Keratinocyte (primary cell): Measurements from ENCODE around the gene RGS13. TPM values are rescaled to one million over a fixed set of nuclear protein-coding genes. Genes with fewer than 3 reads are reported as not detected.

ENCODE experiments used
- DNase-seq: peaks from one replicate; pipeline ENCODE4 v3.0.0-alpha.2; 2011; ENCODE audit warnings: low read depth, missing footprints, low spot score
- FAIRE-seq: peaks from 2 replicates; lab custom pipeline; 2011; peaks lifted over from hg19 to GRCh38; lab: Jason Lieb, UNC
- H2AFZ ChIP-seq: 2 replicates; pipeline ENCODE4 v1.6.0; 2012; ENCODE audit warnings: low read length, control low read depth, inconsistent platforms; ENCODE audit not compliant: control insufficient read depth
- H3K27ac ChIP-seq: 2 replicates; pipeline ENCODE4 v1.5.1; 2011; ENCODE audit warnings: low read length; ENCODE audit not compliant: control insufficient read depth, insufficient read depth
- H3K27me3 ChIP-seq: 3 replicates; pipeline ENCODE4 v1.6.0; 2011; ENCODE audit warnings: low read length; ENCODE audit not compliant: control insufficient read depth, insufficient read depth; ENCODE audit errors: extremely low read depth
- H3K36me3 ChIP-seq, 2 experiments: 2 replicates in 1 of 2; 3 replicates in 1 of 2; pipeline ENCODE4 v1.5.1; 2011; ENCODE audit warnings: low read length in 2 of 2, mild to moderate bottlenecking in 1 of 2; ENCODE audit not compliant: control insufficient read depth in 2 of 2, insufficient read depth in 2 of 2; ENCODE audit errors: extremely low read depth in 1 of 2
- H3K4me1 ChIP-seq: 3 replicates; pipeline ENCODE4 v1.5.1; 2011; ENCODE audit warnings: low read length; ENCODE audit not compliant: control insufficient read depth, insufficient read depth; ENCODE audit errors: extremely low read depth
- H3K4me2 ChIP-seq: 3 replicates; pipeline ENCODE4 v1.6.0; 2011; ENCODE audit warnings: low read depth, low read length; ENCODE audit not compliant: control insufficient read depth, insufficient read depth; ENCODE audit errors: extremely low read depth
- H3K4me3 ChIP-seq, 3 experiments: fragments of 200-600 bp in 1 of 3; sonication (generic) in 1 of 3; 2 replicates in 2 of 3; 3 replicates in 1 of 3; pipeline ENCODE4 v1.5.1; 2011 to 2016; ENCODE audit warnings: low read length in 3 of 3, mild to moderate bottlenecking in 3 of 3, control low read depth in 2 of 3, inconsistent platforms in 1 of 3, low read depth in 1 of 3, mixed read lengths in 1 of 3, mixed run types in 1 of 3, moderate library complexity in 1 of 3; ENCODE audit not compliant: control insufficient read depth in 2 of 3, insufficient read depth in 2 of 3; ENCODE audit errors: extremely low read depth in 1 of 3
- H3K79me2 ChIP-seq: 2 replicates; pipeline ENCODE4 v1.6.0; 2012; ENCODE audit warnings: low read length; ENCODE audit not compliant: control insufficient read depth, insufficient read depth
- H3K9ac ChIP-seq: 3 replicates; pipeline ENCODE4 v1.6.0; 2011; ENCODE audit warnings: low read length; ENCODE audit not compliant: control insufficient read depth, insufficient read depth; ENCODE audit errors: extremely low read depth
- H3K9me1 ChIP-seq: 3 replicates; pipeline ENCODE4 v1.6.0; 2011; ENCODE audit warnings: low read length; ENCODE audit not compliant: control insufficient read depth, insufficient read depth; ENCODE audit errors: extremely low read depth
- H3K9me3 ChIP-seq: 2 replicates; pipeline ENCODE4 v1.5.1; 2012; ENCODE audit warnings: low read depth, low read length; ENCODE audit not compliant: control insufficient read depth
- H4K20me1 ChIP-seq: 3 replicates; pipeline ENCODE4 v1.6.0; 2011; ENCODE audit warnings: low read length; ENCODE audit not compliant: control insufficient read depth, insufficient read depth; ENCODE audit errors: extremely low read depth
- EZH2 ChIP-seq: IDR thresholded peaks from one replicate; pipeline ENCODE4 v1.6.1; 2012; ENCODE audit warnings: inconsistent platforms, mild to moderate bottlenecking, low read length, moderate library complexity
- dilution Hi-C: fragments of 300-500 bp; cut with MboI; formaldehyde crosslinking; loops from one replicate; pipeline ENCODE4 v1.7.0; 2020; ENCODE audit warnings: low sequenced_read_pairs; ENCODE audit not compliant: extremely low pct_ligation_motif_present
- polyA plus RNA-seq, 5 experiments: library from polyadenylated mRNA; depleted of rRNA in 3 of 5; stranded (reverse) in 3 of 5; stranded (forward) in 1 of 5; unstranded in 1 of 5; fragments of >200 nt; gene quantifications; 1 replicate in 1 of 5; 2 replicates in 3 of 5; 3 replicates in 1 of 5; pipeline versions ENCODE4 v1.2.1 to v1.2.3, GENCODE V29; 2011 to 2012; ENCODE audit warnings: missing spikeins in 2 of 5, low read depth in 1 of 5, low replicate concordance in 1 of 5
- TF ChIP-seq, protein P1 (sequence below), 3 experiments: IDR thresholded peaks in 1 of 3; conservative IDR thresholded peaks in 1 of 3; optimal IDR thresholded peaks in 1 of 3; 2 replicates in 2 of 3; 3 replicates in 1 of 3; pipeline versions ENCODE3 to v1.5.1; 2011; ENCODE audit warnings: low read length in 3 of 3, mild to moderate bottlenecking in 3 of 3, moderate library complexity in 2 of 3, control low read depth in 1 of 3, inconsistent platforms in 1 of 3; ENCODE audit not compliant: insufficient read depth in 2 of 3; ENCODE audit errors: extremely low read depth in 1 of 3

RGS13 gene
- polyA plus RNA-seq, 1 donor (not counting 4 experiments of a cell fraction or from before 2014, with no cell fraction given) = not detected

DNA sequence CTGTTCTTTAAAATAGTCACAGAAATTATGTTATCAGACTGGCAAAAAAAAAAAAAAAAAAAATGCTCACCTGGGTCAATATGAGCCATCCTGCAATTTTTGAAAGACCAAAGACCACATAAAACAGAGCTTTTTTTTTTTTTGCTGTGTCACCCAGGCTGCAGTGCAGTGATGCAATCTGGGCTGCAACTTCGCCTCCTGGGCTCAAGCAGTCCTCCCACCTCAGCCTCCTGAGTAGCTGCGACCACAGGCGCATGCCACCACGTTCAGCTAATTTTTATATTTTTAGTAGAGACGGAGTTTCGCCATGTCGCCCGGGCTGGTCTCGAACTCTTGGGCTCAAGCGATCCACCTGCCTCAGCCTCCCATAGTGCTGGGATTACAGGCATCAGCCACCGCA, 62.8 kb downstream of the RGS13 start:
- no peaks in the 10 kb centered on the region for H4K20me1 ChIP-seq
- no peaks in the 10 kb centered on the region for H3K9me3 ChIP-seq
- no peak overlapping the region for H3K9ac ChIP-seq
- no peak overlapping the region for H3K27ac ChIP-seq
- H3K79me2 ChIP-seq = no peaks in the 10 kb centered on the region
- no peak overlapping the region for H3K4me3 ChIP-seq
- H3K4me1 ChIP-seq = peaks cover 20% of the 10 kb centered on the region
- TF ChIP-seq, protein P1, sequence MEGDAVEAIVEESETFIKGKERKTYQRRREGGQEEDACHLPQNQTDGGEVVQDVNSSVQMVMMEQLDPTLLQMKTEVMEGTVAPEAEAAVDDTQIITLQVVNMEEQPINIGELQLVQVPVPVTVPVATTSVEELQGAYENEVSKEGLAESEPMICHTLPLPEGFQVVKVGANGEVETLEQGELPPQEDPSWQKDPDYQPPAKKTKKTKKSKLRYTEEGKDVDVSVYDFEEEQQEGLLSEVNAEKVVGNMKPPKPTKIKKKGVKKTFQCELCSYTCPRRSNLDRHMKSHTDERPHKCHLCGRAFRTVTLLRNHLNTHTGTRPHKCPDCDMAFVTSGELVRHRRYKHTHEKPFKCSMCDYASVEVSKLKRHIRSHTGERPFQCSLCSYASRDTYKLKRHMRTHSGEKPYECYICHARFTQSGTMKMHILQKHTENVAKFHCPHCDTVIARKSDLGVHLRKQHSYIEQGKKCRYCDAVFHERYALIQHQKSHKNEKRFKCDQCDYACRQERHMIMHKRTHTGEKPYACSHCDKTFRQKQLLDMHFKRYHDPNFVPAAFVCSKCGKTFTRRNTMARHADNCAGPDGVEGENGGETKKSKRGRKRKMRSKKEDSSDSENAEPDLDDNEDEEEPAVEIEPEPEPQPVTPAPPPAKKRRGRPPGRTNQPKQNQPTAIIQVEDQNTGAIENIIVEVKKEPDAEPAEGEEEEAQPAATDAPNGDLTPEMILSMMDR (optimal IDR thresholded peaks at IDR 0.05 in 1 of 3, IDR thresholded peaks at IDR 0.05 in 1 of 3, conservative IDR thresholded peaks at IDR 0.05 in 1 of 3; ENCODE audit: extremely low read depth in 1 of 3, insufficient read depth in 2 of 3, low read length in 3 of 3) = no peak
- TF ChIP-seq EZH2 = no peak
- no peaks in the 10 kb centered on the region for H3K36me3 ChIP-seq
- H3K4me2 ChIP-seq = no peak overlapping the region
- H3K9me1 ChIP-seq = no peaks in the 10 kb centered on the region
- dilution Hi-C loops = no loop called here
- DNase-seq = no peak
- FAIRE-seq = no peak
- no peak overlapping the region for H2AFZ ChIP-seq
- no peaks in the 10 kb centered on the region for H3K27me3 ChIP-seq

GRCh38 chr1:192700834-192701271, 64.9 kb downstream of the RGS13 start:
- Histone ChIP-seq H3K9me1 (no peaks in the 10 kb centered on the region), H3K4me1 (peaks cover 20% of the 10 kb centered on the region), H3K27ac (peak overlapping the region; percentile 36), H3K79me2 (no peaks in the 10 kb centered on the region), H3K9ac (no peak overlapping the region), H3K9me3 (no peaks in the 10 kb centered on the region), H3K36me3 (no peaks in the 10 kb centered on the region), H3K4me2 (peak overlapping the region; percentile 39), H4K20me1 (no peaks in the 10 kb centered on the region), H3K27me3 (no peaks in the 10 kb centered on the region), H2AFZ (no peak overlapping the region), H3K4me3 (peak overlapping the region in 1 of 3 experiments; percentile 2)
- DNase-seq (no peak), FAIRE-seq (no peak)
- dilution Hi-C loops = no loop called here
- TF ChIP-seq EZH2 = no peak
- TF ChIP-seq, protein P1 (optimal IDR thresholded peaks at IDR 0.05 in 1 of 3, IDR thresholded peaks at IDR 0.05 in 1 of 3, conservative IDR thresholded peaks at IDR 0.05 in 1 of 3; ENCODE audit: extremely low read depth in 1 of 3, insufficient read depth in 2 of 3, low read length in 3 of 3) = no peak
